Motor neuron (in vitro differentiated cells): ENCODE results near the gene DLG2. TPM values are rescaled to one million over a fixed set of nuclear protein-coding genes. Genes with fewer than 3 reads are reported as not detected.

Experiments used
- ATAC-seq, 8 experiments: fragments of 200-7000 bp; cut with Tn5 transposase; replicated peaks in 6 of 8; 2 replicates each; pipeline ENCODE4 v1.8.0; 2021; ENCODE audit warnings: mild to moderate bottlenecking in 8 of 8, moderate library complexity in 8 of 8
- H3K27ac ChIP-seq, 2 donors: fragments of 250-450 bp; sonication (Bioruptor Pico); 2 replicates each; pipeline ENCODE4 v1.9.0; 2021; ENCODE audit warnings: antibody characterized with exemption in 2 of 2, mild to moderate bottlenecking in 2 of 2, moderate library complexity in 1 of 2
- H3K4me1 ChIP-seq, 2 donors: fragments of 250-450 bp; sonication (Bioruptor Pico); replicated peaks in 1 of 2; 2 replicates each; pipeline ENCODE4 v1.6.1; 2021; ENCODE audit warnings: antibody characterized with exemption in 2 of 2, mild to moderate bottlenecking in 2 of 2, moderate library complexity in 1 of 2
- H3K4me3 ChIP-seq, 5 donors: fragments of 250-450 bp; sonication (Bioruptor Pico); 2 replicates each; pipeline ENCODE4 v1.9.0; 2021; ENCODE audit warnings: antibody characterized with exemption in 5 of 5, mild to moderate bottlenecking in 5 of 5, moderate library complexity in 4 of 5
- WGBS, 10 experiments: fragments of 450-650 bp; shearing (Covaris generic); methylation state at CpG; one replicate each; pipeline ENCODE4 v1.0.0; 2022; 5-methylcytosine and 5-hydroxymethylcytosine counted together
- in situ Hi-C, 9 experiments: fragments of 400-800 bp; cut with MboI; loops; one replicate each; pipeline ENCODE4 v1.15.0; 2021; ENCODE audit warnings: low sequenced_read_pairs in 9 of 9, low pct_unique_long_range_greater_than_20kb in 2 of 9; ENCODE audit not compliant: unreplicated experiment in 9 of 9
- total RNA-seq, 8 experiments: library from RNA; unstranded; fragments of 300-600 nt; gene quantifications; 2 replicates each; pipeline versions ENCODE4 v1.2.3 to v1.2.4, GENCODE V29; 2022

Gene DLG2
- total RNA-seq, 8 experiments from 2014 or later: 1.3 to 17.5 (median 6.5) TPM

- Histone ChIP-seq H3K4me3 (no peak overlapping the region), H3K27ac (no peak overlapping the region), H3K4me1 (peaks cover 0 to 9% of the 10 kb centered on the region in 2 donors)
- ATAC-seq: no peak
- in situ Hi-C loops: no loop called here
Observed at GRCh38 chr11:84501750-84502149, 1125.4 kb downstream of the DLG2 start.

- peak in 1 of 8 experiments; percentile 88 for ATAC-seq
- in situ Hi-C loops: no loop called here
- 0 to 100% (median 59%) methylated on average over 1 to 4 of the region's 4 CpGs; no CpG with 5 or more reads in 2 of the 10 experiments for WGBS, 10 experiments
- Histone ChIP-seq H3K4me1 (peaks cover 0 to 9% of the 10 kb centered on the region in 2 donors), H3K4me3 (no peak overlapping the region), H3K27ac (no peak overlapping the region)
Observed at GRCh38 chr11:84497981-84498411, 1129.1 kb downstream of the DLG2 start.

- in situ Hi-C loops: no loop called here
- no peak overlapping the region for H3K27ac ChIP-seq
- no peak for ATAC-seq
- WGBS, 10 experiments: 15 to 100% (median 41%) methylated on average over 1 of the region's 1 CpG; no CpG with 5 or more reads in 2 of the 10 experiments
- no peak overlapping the region for H3K4me3 ChIP-seq
- peaks cover 0 to 9% of the 10 kb centered on the region in 2 donors for H3K4me1 ChIP-seq
Observed at GRCh38 chr11:84497181-84497580, 1130.0 kb downstream of the DLG2 start.

- Histone ChIP-seq H3K27ac (no peak overlapping the region), H3K4me1 (peaks cover 0 to 9% of the 10 kb centered on the region in 2 donors), H3K4me3 (no peak overlapping the region)
- WGBS, 10 experiments: 13 to 83% (median 69%) methylated on average over 1 to 2 of the region's 2 CpGs; no CpG with 5 or more reads in 3 of the 10 experiments
- in situ Hi-C loops: no loop called here
- no peak for ATAC-seq
Observed at GRCh38 chr11:84496122-84496521, 1131.0 kb downstream of the DLG2 start.

- no peak for ATAC-seq
- in situ Hi-C loops: no loop called here
- H3K4me3 ChIP-seq: no peak overlapping the region
- H3K27ac ChIP-seq: no peak overlapping the region
- peaks cover 0 to 4% of the 10 kb centered on the region in 2 donors for H3K4me1 ChIP-seq
- 29 to 100% (median 77%) methylated on average over 1 to 4 of the region's 4 CpGs; no CpG with 5 or more reads in 1 of the 10 experiments for WGBS, 10 experiments
Observed at GRCh38 chr11:84480131-84480530, 1147.0 kb downstream of the DLG2 start.

- in situ Hi-C loops: no loop called here
- Histone ChIP-seq H3K4me3 (no peak overlapping the region), H3K27ac (no peak overlapping the region), H3K4me1 (peaks cover 0 to 4% of the 10 kb centered on the region in 2 donors)
- ATAC-seq: no peak
Observed at GRCh38 chr11:84476581-84476980, 1150.6 kb downstream of the DLG2 start.

- 0 to 91% (median 40%) methylated on average over 1 of the region's 1 CpG; no CpG with 5 or more reads in 3 of the 10 experiments for WGBS, 10 experiments
- no peak overlapping the region for H3K27ac ChIP-seq
- in situ Hi-C loops: no loop called here
- H3K4me1 ChIP-seq: peaks cover 0 to 1% of the 10 kb centered on the region in 2 donors
- no peak overlapping the region for H3K4me3 ChIP-seq
- no peak for ATAC-seq
Observed at GRCh38 chr11:84471501-84471900, 1155.6 kb downstream of the DLG2 start.

- Histone ChIP-seq H3K4me3 (no peak overlapping the region), H3K27ac (no peak overlapping the region), H3K4me1 (no peaks in the 10 kb centered on the region)
- in situ Hi-C loops: no loop called here
- ATAC-seq: peak in 2 of 8 experiments; percentile 29 to 52
Observed at GRCh38 chr11:84468235-84468634, 1158.9 kb downstream of the DLG2 start.

GRCh38 chr11:84465040-84465439, 1162.1 kb downstream of the DLG2 start:
- peak in 1 of 8 experiments; percentile 12 for ATAC-seq
- Histone ChIP-seq H3K27ac (no peak overlapping the region), H3K4me3 (no peak overlapping the region), H3K4me1 (no peaks in the 10 kb centered on the region)
- in situ Hi-C loops: no loop called here
- 8 to 96% (median 83%) methylated on average over 2 to 4 of the region's 4 CpGs; no CpG with 5 or more reads in 1 of the 10 experiments for WGBS, 10 experiments

- in situ Hi-C loops: no loop called here
- ATAC-seq: no peak
- Histone ChIP-seq H3K4me3 (no peak overlapping the region), H3K27ac (no peak overlapping the region), H3K4me1 (no peaks in the 10 kb centered on the region)
- WGBS, 10 experiments: 50 to 100% (median 97%) methylated on average over 1 to 3 of the region's 3 CpGs; no CpG with 5 or more reads in 1 of the 10 experiments
Observed at GRCh38 chr11:84455691-84456090, 1171.5 kb downstream of the DLG2 start.

- no peak for ATAC-seq
- H3K4me3 ChIP-seq: no peak overlapping the region
- H3K4me1 ChIP-seq: no peaks in the 10 kb centered on the region
- H3K27ac ChIP-seq: no peak overlapping the region
- in situ Hi-C loops: no loop called here
Observed at GRCh38 chr11:84452211-84452610, 1174.9 kb downstream of the DLG2 start.

GRCh38 chr11:84438565-84438964, 1188.6 kb downstream of the DLG2 start:
- no peak for ATAC-seq
- Histone ChIP-seq H3K4me1 (no peaks in the 10 kb centered on the region), H3K4me3 (no peak overlapping the region), H3K27ac (no peak overlapping the region)
- in situ Hi-C loops: no loop called here

- in situ Hi-C loops: no loop called here
- peak in 7 of 8 experiments; percentile 18 to 84 (median 73) for ATAC-seq
- WGBS, 10 experiments: 0 to 28% (median 18%) methylated on average over 1 to 11 of the region's 21 CpGs; no CpG with 5 or more reads in 1 of the 10 experiments
- Histone ChIP-seq H3K4me3 (peak overlapping the region in 4 of 5 donors; percentile 13 to 24 (median 14)), H3K27ac (no peak overlapping the region), H3K4me1 (no peaks in the 10 kb centered on the region)
Observed at GRCh38 chr11:84437071-84437980, 1189.8 kb downstream of the DLG2 start.

GRCh38 chr11:84430661-84431060, 1196.5 kb downstream of the DLG2 start:
- Histone ChIP-seq H3K4me3 (no peak overlapping the region), H3K4me1 (no peaks in the 10 kb centered on the region), H3K27ac (no peak overlapping the region)
- in situ Hi-C loops: no loop called here
- peak in 4 of 8 experiments; percentile 36 to 56 (median 46) for ATAC-seq
- WGBS, 10 experiments: 0 to 100% (median 56%) methylated on average over 1 to 2 of the region's 2 CpGs; no CpG with 5 or more reads in 5 of the 10 experiments
